ENCODE results near the gene TP53BP2.
"Not testable (repeated sequence)": the region's sequence is repeated elsewhere in the genome, so short reads cannot be mapped to it uniquely, and the experiment has no call there.

TP53BP2 gene

DNA sequence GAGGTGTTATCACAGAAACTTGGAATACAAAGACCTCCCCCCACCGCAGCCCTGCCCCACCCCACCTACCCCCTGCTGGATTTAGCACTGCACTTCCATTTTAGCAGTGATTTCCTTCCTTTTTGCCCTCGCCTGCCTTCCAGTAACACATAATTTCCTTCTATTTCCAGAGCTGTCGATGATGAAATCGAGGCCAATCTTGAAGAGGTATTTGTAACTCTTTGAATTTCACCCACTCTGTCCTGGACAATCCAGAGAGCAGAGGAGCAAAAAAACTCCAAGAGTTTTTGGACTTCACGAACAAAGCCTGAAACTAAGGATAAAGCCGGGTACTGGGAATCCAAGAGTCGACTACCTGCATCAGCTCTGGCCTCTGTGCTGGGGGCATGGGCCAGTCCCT, 84.3 kb downstream of the TP53BP2 start:
- DNase-seq: no peak

DNA sequence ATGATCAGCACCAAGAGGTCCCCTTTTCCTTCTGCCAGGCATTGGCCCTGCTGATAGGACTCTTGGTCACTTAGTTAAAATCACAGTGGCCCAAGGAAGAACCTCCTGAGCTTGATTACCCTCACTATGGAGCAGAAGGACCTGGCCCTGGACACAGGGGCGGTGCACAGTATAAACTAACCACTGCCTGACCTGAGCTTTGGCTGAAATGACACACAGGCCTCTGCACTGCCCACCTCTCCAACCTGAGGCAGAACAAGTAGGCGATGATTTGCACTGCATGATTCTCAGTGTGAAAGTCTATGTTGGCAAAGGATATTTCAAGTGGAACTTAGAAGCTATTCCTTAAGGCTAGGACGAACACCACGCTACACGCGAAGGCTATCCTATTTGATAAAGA, 84.9 kb downstream of the TP53BP2 start:
- no peak for DNase-seq

DNA sequence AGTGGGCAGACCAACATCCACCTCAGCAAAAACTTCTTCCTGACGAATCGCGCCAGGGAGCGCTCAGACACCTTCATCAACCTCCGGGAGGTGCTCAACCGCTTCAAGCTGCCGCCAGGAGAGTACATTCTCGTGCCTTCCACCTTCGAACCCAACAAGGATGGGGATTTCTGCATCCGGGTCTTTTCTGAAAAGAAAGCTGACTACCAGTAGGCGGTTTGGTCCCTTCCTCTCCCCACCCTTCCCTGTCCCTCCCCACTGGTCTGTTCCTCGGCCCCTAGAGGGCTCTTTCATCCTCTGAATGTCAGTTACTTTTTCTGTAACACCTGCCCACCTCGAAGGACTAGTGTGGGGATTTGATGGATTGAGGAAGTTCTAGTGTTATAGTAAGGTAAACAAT, 86.5 kb downstream of the TP53BP2 start:
- DNase-seq: no peak

DNA sequence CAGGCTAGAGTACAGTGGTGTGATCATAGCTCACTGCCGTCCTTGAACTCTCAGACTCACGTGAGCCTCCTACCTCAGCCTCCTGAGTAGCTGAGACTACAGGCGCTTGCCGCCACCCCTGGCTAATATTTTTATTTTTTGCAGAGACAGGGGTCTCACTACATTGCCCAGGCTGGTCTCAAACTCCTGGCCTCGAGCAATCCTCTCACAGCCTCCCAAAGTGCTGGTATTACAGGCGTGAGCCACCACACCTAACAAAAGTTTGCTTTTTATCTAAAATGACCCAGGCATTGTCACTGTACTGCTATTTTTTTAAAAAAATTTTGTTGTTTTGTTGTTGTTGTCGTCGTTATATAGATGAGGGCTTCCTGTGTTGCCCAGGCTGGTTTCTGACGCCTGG, 87.0 kb downstream of the TP53BP2 start:
- no peak for DNase-seq

DNA sequence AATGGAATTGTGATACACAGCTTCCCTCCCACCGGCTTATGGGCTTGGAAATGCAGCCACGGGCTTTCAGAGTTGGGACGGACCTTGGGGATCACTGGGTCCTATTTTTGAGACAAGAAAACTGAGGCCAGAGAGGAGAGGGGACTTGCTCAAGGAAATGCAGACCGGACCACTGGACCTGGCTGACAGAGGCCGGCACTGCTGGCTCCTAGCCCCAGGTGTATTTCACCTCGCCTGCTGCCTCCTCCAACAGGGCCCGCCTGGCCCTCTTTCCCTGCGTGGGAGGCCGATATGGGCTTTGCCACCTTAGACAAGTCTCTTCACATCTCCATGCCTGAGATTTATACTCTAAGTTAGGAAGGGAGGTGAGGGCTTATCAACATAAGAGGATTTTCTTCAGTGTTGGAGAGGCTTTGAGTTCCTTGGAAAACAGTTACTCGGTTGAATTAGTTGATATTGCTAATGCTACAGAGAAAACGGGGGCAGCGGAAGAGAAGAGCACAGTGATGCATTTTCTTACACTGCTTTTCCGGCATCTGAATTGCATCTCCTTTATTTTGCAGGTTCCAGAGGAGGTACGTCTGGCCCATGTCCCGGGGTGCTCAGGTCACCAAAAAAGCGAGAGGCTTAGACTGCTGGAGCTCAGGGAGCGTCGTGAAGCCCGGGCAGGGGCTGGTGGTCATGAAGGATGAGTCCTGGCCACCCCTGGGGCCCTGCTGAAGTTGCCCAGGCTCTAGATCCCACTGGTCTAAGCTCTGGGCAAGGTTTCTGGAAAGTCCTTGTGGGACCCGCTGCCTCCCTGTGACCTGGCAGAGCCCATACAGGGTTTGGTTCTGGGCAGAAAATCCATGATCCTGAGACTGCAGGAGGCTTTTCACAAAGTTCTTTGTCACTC, 88.7 kb downstream of the TP53BP2 start:
- DNase-seq: no peak

DNA sequence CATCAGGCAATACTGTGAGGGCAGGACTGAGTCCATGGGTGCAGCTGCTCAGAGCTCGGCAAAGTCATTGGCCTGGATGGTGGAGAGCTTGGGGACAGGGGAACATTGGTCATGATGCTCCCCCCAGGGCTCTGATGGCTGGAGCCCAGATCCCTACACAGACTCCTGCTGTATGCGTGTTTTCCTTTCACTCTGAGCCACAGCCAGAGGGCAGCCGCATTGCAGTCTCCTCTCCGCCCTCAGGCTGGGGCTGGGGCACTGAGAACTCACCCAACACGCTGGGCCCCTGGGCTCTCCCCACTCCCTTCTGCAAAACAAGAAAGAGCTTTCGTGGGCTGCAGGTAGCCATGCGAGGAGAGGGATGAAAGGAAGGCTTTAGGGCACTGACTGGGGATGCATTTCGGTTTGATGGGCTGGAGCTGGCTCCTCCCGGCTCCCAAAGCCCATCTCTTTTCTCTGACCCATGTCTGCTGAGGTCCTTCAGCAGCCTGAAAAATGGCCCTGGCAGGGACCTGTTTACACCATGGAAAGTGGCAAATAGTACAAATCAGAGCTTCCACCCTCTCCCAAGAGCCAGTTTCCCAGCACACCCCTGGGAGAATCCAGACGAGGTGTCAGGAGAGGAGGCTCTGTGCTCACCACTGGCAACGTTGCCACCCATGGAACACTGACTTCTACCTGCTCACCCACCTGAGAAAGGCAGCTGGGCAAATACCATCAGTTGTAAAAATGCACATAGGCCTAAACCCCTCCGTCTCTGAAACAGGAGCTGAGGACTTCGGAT, 89.6 kb downstream of the TP53BP2 start:
- DNase-seq: no peak

DNA sequence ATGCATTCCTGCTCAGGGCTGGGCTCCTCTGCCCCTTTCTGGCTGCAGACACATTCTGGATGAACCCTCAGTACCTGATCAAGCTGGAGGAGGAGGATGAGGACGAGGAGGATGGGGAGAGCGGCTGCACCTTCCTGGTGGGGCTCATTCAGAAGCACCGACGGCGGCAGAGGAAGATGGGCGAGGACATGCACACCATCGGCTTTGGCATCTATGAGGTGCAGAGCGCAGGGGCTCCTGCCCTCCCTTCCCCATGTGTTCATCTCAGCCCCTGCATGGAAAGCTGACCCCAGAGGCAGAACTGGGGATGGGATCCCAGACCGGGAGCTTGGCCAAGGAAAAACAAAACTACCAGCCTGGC, 90.3 kb downstream of the TP53BP2 start:
- DNase-seq: no peak

DNA sequence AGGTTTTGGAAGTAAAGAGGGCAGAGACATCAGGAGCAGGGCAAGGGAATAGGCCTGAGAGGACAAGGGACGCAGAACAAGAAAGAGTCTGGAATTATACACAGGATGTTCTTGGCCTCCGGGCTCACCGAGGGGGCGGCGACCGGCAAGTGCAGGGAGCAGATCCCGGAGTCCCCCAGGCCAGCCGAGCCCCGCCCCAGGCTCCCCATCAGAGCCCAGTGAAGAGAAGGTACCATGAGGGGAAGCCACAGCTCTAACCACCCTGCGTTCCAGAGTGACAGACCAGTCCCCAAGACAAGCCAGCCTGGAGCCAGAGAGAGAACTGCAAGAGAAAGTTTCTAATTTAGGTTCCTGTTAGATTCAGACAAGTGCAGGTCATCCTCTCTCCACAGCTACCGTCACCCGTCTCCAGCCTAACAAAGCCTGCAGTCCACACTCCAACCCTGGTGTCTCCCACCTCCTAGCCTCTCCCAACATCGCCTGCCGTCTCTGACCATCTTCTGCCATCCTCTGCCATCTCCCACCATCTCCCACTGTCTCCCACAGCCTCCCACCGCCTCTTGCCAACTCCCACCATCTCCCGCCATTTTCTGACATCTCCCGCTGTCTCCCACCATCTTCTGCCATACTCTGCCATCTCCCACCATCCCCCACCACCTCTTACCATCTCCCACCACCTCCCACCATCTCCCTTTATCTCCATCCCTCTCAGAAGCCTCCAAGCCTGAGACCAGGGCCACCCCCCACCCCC, 90.9 kb downstream of the TP53BP2 start:
- DNase-seq: no peak

DNA sequence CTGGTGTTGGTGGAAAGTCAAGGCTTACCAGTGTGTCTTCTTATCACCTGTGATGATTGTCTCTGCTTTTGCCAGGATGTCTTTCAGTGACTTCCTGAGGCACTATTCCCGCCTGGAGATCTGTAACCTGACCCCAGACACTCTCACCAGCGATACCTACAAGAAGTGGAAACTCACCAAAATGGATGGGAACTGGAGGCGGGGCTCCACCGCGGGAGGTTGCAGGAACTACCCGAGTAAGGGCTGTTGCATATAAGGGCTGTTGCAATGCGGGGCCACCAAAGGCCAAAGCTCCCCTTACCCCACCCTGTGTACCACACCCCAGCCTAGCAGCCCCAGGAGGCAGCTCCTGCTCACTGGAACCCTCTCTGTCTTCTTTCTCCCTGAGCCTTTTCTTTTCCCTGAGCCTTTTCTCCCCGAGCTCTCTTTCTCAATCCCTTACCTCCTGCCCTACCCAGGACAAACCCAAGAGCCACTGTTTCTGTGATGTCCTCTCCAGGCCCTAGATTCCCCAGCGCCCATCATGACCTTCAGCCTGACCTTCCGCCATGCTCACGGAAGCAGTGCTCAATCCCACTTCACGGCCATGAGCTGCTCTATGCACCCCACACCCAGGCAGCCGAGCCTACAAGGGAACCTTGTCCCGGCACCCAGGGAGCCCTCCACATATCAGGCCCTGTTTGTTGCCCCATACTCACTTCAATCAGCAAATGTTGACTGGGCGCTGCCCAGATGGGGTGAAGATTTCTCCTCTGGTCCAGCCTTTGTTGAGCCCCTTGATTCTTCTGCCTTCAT, 92.8 kb downstream of the TP53BP2 start:
- DNase-seq: no peak

DNA sequence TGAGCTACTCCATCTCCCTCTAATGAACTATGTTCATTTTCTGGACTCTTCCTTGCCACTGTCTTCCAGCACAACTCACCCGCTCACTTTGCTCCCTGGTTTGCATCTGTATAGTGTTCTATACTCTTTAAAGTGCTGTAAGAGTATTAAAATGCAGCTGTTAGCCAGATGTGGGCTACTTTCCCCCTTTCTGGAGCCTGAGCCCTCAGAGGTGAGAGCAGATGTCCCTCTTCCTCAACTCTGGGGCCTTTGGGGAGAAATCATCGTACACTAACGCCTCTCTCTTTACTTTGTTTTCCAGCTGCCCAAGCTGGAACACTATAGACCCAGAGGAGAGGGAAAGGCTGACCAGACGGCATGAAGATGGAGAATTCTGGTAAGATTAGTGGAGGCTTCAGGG, 94.1 kb downstream of the TP53BP2 start:
- no peak for DNase-seq

DNA sequence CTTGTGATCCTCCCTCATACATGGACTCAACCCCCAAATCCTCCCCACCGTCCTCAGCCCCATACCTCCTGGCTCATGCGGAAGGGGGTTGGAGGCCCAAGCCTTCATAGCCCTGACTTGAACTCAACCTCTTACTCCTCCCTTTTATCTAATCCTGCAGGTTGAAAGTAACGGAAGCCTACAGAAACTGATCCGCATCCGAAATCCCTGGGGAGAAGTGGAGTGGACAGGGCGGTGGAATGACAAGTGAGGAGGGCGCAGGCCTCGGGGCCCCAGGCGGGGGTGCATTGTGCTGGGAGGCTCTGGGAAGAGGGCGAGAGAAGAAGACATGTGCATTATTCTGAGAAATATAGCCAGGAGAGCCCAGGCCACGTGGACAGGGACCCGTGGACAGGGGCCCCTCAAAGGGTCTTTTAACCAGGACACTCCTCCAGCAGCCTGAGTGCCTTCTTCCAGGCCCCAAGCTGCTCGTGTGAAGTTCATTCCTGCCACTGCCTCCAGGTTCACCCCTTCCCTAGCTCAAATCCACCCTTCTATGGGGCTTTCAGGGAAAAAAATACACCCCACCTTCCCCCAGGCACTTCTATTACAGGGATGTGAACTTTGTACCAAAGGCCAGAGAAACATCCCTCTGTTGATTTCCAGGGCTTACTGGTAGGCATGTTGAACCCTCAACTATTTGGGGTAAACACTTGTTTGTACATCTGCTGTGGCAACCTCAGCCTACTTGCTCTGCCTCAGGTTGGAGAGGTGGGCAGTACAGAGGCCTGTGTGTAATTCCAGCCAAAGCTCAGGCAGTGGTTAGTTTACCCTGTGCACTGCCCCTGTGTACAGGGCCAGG, 94.8 kb downstream of the TP53BP2 start:
- no peak for DNase-seq

DNA sequence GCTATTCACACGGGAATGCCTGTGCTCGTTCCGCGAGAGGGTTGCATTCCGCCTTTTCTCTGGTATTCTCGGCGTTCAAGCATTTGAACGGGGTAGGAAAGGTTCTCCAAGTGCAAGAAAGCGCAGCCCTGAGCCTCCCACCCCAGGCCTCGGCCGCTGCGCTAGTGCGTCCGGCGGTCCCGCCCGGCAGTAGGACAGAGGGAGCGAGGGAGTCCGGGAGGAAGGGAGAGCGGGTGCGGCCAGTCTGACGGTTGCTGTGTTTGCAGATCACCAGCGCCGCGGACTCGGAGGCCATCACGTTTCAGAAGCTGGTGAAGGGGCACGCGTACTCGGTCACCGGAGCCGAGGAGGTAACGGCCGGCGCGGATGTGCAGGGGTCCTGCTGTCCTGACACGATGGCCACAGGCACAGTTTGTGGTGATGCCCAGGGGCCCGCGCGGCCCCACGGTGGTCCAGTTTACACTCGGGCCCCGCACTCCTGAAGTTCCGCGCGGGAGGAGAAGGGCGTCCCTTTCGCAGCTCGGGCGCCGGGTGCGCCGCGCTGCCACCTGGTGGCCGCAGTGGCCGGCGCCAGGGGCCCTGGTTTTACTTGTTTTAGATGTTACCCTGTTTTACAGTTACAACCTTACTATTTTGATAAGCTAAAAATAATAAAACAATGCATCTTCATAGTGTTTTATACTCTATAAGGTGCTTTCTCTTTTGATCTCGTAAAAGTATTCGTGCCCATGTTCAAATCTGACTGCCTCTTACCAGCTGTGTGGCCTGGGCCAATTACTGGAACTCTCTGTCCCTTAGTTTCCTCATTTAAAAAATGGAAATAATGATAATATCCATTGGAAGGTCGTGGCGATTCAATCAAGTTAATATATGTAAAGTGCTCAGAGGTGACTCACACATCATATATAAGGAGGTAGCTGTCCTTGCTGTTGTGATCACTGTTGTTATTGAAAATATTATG, 96.7 kb downstream of the TP53BP2 start:
- no peak for DNase-seq

DNA sequence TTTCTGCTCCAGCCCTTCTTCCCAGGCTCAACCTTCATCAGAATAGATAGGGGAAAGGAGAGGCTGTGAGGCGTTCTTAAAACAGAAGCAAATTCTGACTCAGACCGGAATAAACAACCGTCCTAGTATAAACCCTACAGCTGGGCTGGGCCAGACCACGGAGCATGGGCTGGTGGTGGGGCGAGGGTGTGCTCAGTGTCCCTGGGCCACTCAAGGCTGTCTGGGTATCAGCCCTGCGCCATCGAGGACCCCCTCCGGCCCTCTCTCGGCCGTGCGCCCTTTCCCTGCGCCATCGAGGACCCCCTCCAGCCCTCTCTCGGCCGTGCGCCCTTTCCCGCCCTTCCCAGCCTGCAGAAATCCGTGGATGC, 97.4 kb downstream of the TP53BP2 start:
- DNase-seq: no peak

DNA sequence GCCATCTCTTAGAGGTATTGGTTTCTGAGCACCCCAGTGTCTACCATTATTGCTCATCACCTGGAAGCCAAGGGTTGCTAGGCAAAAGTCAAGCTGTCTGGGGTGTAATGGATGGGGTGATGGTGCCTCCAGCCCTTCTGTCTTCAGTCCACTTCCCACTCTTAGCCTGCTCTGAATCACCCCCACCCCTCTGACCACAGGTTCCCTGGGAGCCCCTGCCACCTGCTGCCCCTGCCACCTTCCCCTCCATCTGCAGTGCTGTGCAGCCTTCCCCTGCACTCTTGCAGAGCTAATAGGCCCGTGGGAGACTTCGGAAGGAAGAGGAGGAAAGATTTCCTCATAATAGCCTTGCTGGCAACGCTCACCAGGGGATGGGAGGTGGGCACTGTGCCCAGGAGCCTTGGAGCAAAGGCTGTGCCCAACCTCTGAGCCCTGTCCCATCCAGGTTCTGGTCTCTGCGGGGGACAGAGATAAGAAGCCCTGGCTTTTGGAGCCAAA, 97.9 kb downstream of the TP53BP2 start:
- no peak for DNase-seq

DNA sequence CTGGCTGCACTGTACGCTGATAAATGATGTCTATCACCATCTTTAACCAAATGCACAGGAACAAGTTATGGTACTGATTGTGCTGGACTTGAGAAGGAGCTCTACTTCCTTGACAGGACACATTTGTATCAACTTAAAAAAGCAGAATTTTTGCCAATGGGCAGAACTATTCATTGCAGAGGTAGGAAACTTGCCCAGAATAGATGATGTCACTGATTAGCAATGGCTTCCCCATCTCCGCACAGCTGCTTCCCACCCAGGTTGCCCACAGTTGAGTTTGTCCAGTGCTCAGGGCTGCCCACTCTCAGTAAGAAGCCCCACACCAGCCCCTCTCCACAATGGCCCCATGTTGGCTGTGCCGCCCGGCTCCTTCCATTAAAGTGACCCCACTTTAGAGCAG, 100.0 kb downstream of the TP53BP2 start:
- DNase-seq: no peak

DNA sequence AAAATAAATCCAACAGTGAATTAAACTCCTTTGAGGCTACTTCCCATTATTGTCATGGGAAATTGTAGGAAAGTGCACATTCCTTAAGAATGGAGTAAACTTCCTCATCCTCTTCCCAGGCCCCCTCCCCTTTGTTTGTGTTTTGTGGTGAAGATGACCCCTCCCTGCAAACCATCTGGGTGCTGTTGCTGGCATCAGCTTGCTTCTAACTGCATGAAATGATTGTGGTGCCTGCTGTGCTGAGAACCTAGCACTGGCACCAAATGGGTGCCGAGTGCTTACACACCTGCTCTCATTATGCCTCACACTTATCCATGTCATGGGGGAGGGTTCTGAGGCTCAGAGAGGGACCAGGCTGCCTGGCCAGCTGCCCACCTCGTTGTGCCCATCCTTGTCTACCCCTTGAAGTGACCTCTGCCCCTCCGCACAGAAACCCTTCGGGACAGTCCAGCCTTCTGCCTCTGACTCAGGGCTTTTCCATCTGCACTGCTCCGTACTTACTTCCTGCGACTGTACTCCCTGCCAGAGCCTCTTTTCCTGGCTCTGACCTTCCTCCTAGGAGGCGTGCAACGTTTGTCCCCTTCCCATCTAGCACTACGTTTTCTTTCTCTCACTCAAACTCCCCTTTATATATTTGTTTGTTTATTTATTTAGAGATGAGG, 102.8 kb downstream of the TP53BP2 start:
- DNase-seq: peak; percentile 79 to 94

DNA sequence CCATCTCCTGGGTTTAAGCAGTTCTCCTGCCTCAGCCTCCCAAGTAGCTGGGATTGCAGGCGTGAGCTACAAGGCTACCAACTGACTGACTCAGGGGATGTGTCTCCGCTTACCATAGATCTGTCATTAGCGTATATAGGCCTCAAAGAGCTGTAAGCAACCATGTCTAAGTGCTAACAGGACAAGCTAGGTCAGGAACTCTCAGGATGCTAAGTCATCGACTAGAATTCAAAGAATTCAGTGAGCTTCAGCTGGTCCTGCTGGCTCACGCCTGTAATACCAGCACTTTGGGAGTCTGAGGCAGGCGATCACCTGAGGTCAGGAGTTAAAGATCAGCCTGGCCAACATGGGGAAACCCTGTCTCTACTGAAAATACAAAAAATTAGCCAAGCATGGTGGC, 103.9 kb downstream of the TP53BP2 start:
- no peak for DNase-seq

DNA sequence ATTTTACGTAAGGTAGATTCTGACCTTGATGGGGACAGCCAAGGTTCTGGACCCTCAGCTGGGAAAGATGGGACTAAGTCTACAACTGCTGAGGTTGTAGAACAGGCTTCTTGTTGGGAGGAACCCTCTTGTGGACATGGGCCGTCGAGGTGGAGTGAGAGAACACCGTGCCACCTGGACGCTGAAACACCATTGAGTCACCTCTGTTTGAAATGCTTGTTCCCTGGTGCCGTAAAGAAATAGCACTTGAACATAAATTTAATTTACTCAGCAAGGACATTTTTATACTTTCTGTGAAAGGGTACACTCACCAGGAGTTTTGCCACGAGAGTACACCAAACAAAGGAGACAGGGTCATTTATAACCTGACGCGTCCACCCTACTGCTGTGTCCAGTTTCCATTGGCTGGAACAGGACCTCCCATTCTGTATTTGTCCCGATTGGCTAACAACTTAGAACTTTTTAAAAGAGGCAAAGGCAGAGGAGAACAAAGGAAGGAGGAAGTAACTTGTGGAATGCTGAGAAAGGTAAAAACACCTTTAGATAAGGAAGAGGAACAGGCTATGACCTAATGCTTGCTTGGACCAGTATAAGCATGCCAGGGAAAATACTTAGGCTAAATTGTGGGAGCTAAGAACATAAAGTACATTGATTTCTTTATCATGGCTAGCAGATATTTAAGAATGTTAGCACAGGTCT, 105.6 kb downstream of the TP53BP2 start:
- not testable (repeated sequence) for DNase-seq

DNA sequence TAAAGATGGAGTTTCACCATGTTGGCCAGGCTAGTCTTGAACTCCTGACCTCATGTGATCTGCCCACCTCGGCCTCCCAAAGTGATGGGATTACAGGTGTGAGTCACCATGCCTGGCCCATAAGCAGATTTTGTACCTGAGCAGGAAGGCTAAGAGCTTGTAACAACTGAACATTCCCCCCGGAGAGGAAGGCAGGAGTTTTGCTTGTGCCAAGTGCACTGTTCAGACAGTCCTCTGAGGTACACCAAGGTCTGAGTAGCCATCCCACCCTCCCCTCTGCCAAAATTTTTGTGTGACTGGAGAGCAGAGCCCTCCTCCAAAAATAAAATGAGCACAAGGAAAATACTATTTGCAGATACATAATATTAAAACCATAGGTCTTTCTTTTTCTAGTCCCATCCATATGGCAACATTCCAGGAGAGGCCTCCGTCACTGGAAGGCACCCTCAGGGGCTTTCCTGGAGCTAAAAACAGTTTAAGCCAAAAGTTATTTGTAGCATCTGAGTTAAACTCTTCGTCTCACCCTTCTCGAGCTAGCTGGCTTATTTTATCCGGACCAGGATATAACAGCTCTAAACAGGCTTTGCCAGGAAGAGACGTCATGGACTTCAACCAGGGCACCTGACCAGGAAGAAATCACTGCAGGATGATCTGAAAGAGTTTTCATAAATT, 106.2 kb downstream of the TP53BP2 start:
- no peak for DNase-seq
